Measurements from ENCODE around the gene IL17RA. TPM values are rescaled to one million over a fixed set of nuclear protein-coding genes. Genes with fewer than 3 reads are reported as not detected.

The IL17RA gene
- total RNA-seq, 4 donors from 2014 or later, result 23.7 to 48.4 (median 31.0) TPM

GRCh38 chr22:17106785-17107546 lies 22.2 kb downstream of the IL17RA start:
- ATAC-seq (ENCODE audit: low FRiP score) (no peak), DNase-seq (ENCODE audit: low spot score) (no peak)
- TF ChIP-seq CTCF (IDR thresholded peaks at IDR 0.05), result no peak

DNA sequence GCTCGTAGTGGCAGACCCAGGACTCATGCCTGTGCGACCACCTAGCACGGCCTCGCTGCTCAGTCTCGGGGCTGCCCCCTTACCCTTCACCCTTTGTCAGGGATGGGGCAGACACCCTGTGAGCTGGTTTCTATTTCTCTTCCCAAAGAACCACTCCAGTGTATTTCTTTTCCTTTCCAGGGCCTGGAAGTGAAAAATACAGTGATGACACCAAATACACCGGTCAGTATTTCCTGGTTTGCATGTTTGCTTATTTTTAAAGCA lies 22.7 kb downstream of the IL17RA start:
- no peak for TF ChIP-seq CTCF (IDR thresholded peaks at IDR 0.05)
- DNase-seq (ENCODE audit: low spot score) (no peak), ATAC-seq (ENCODE audit: low FRiP score) (no peak)

GRCh38 chr22:17108256-17109112 lies 23.7 kb downstream of the IL17RA start:
- no peak for TF ChIP-seq CTCF (IDR thresholded peaks at IDR 0.05)
- DNase-seq (ENCODE audit: low spot score), result no peak
- no peak for ATAC-seq (ENCODE audit: low FRiP score)

- ATAC-seq (ENCODE audit: low FRiP score), result no peak
- DNase-seq (ENCODE audit: low spot score), result no peak
- no peak for TF ChIP-seq CTCF (IDR thresholded peaks at IDR 0.05)
Measured at GRCh38 chr22:17109113-17109865, 24.5 kb downstream of the IL17RA start.

DNA sequence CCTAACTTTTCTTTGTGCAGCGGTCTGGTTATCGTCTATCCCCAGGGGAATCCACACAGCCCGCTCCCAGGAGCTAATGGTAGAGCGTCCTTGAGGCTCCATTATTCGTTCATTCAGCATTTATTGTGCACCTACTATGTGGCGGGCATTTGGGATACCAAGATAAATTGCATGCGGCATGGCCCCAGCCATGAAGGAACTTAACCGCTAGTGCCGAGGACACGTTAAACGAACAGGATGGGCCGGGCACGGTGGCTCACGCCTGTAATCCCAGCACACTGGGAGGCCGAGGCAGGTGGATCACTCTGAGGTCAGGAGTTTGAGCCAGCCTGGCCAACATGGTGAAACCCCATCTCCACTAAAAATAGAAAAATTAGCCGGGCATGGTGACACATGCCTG lies 25.2 kb downstream of the IL17RA start:
- ATAC-seq (ENCODE audit: low FRiP score) (no peak), DNase-seq (ENCODE audit: low spot score) (no peak)
- no peak for TF ChIP-seq CTCF (IDR thresholded peaks at IDR 0.05)

DNA sequence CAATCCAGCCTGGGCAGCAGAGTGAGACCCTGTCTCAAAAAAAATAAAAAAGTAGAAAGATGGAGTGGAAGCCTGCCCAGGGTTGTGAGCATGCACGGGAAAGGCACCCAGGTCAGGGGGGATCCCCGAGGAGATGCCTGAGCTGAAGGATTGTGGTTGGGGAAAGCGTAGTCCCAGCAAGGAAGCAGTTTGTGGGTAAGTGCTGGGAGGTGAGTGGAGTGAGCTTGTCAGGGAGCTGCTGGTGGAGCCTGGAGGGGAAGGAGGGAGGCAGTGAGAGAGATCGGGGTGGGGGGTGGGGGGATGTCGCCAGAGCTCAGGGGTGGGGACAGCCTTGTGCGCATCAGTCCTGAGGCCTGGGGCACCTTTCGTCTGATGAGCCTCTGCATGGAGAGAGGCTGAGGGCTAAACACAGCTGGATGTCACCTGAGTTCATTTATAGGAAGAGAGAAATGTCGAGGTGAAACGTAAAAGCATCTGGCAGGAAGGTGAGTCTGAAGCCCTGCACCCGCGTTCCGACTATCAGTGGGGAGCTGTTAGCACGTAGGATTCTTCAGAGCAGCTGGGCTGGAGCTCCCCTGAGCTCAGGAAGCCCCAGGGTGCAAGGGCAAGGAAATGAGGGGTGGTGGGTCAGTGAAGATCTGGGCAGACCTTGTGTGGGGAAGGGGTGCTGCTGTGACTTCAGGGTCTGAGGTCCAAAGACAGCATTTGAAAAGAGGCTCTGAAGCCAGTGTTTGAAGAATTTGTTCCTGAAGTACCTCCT lies 26.2 kb downstream of the IL17RA start:
- ATAC-seq (ENCODE audit: low FRiP score), result no peak
- TF ChIP-seq CTCF (IDR thresholded peaks at IDR 0.05), result no peak

More for the DNA sequence above, 26.2 kb downstream of the IL17RA start:
- DNase-seq (ENCODE audit: low spot score), result no peak
